Mesenchymal stem cell (in vitro differentiated cells and primary cell): ENCODE results near the gene KDM4C.

Source experiments
- DNase-seq: peaks from one replicate; pipeline ENCODE4 v3.0.0-alpha.2; 2013
- H2AFZ ChIP-seq: one replicate; pipeline ENCODE4 v1.6.1; 2013; ENCODE audit warnings: low read depth, mild to moderate bottlenecking, control low read depth, inconsistent platforms, low read length, moderate library complexity
- H2AK5ac ChIP-seq: 2 replicates; pipeline ENCODE4 v1.6.1; 2013; ENCODE audit warnings: low read length, moderate library complexity, mild to moderate bottlenecking, inconsistent platforms; ENCODE audit not compliant: severe bottlenecking
- H2BK120ac ChIP-seq: one replicate; pipeline ENCODE4 v1.6.1; 2013; ENCODE audit warnings: low read depth, mild to moderate bottlenecking, inconsistent platforms, low read length, moderate library complexity
- H2BK12ac ChIP-seq, 2 experiments: one replicate each; pipeline ENCODE4 v1.6.1; 2013; ENCODE audit warnings: inconsistent platforms in 2 of 2, low read length in 2 of 2, mild to moderate bottlenecking in 2 of 2, moderate library complexity in 2 of 2, control low read depth in 1 of 2
- H2BK15ac ChIP-seq: one replicate; pipeline ENCODE4 v1.6.1; 2013; ENCODE audit warnings: mild to moderate bottlenecking, low read depth, inconsistent platforms; ENCODE audit not compliant: poor library complexity, severe bottlenecking
- H2BK5ac ChIP-seq: 2 replicates; pipeline ENCODE4 v1.6.1; 2013; ENCODE audit warnings: low read depth, mild to moderate bottlenecking, low read length, control low read depth, inconsistent platforms; ENCODE audit not compliant: poor library complexity, severe bottlenecking
- H3K14ac ChIP-seq, 2 experiments: one replicate each; pipeline ENCODE4 v1.6.1; 2013; ENCODE audit warnings: inconsistent platforms in 2 of 2, low read length in 2 of 2, control low read depth in 1 of 2, mild to moderate bottlenecking in 1 of 2, moderate library complexity in 1 of 2
- H3K18ac ChIP-seq, 2 experiments: one replicate each; pipeline ENCODE4 v1.6.1; 2013; ENCODE audit warnings: inconsistent platforms in 2 of 2, low read length in 2 of 2, control low read depth in 1 of 2, low read depth in 1 of 2, mild to moderate bottlenecking in 1 of 2
- H3K23ac ChIP-seq, 2 experiments: one replicate each; pipeline ENCODE4 v1.6.1; 2013; ENCODE audit warnings: inconsistent platforms in 2 of 2, low read length in 2 of 2, mild to moderate bottlenecking in 2 of 2, moderate library complexity in 2 of 2, control low read depth in 1 of 2
- H3K27ac ChIP-seq: 2 replicates; pipeline ENCODE4 v1.5.1; 2013; ENCODE audit warnings: mild to moderate bottlenecking, moderate library complexity, low read length, control low read depth, inconsistent platforms; ENCODE audit not compliant: poor library complexity, severe bottlenecking
- H3K27me3 ChIP-seq, 2 experiments: 2 replicates each; pipeline versions ENCODE4 v1.6.1 to v1.7.0; 2013; ENCODE audit warnings: low read length in 2 of 2, mild to moderate bottlenecking in 2 of 2, moderate library complexity in 2 of 2, control low read depth in 1 of 2, inconsistent platforms in 1 of 2; ENCODE audit not compliant: control insufficient read depth in 1 of 2, insufficient read depth in 1 of 2
- H3K36me3 ChIP-seq, 2 experiments: 2 replicates each; pipeline versions ENCODE4 v1.6.1 to v1.7.0; 2013; ENCODE audit warnings: low read length in 2 of 2, control low read depth in 1 of 2, inconsistent platforms in 1 of 2, low read depth in 1 of 2, mild to moderate bottlenecking in 1 of 2; ENCODE audit not compliant: insufficient read depth in 2 of 2, control insufficient read depth in 1 of 2
- H3K4ac ChIP-seq, 2 experiments: one replicate each; pipeline ENCODE4 v1.6.1; 2013; ENCODE audit warnings: inconsistent platforms in 2 of 2, low read length in 2 of 2, mild to moderate bottlenecking in 2 of 2, moderate library complexity in 2 of 2, control low read depth in 1 of 2, low read depth in 1 of 2
- H3K4me1 ChIP-seq: 2 replicates; pipeline ENCODE4 v1.6.1; 2013; ENCODE audit warnings: low read depth, low read length, control low read depth; ENCODE audit not compliant: control insufficient read depth, insufficient read depth
- H3K4me2 ChIP-seq: 2 replicates; pipeline ENCODE4 v1.6.1; 2013; ENCODE audit warnings: low read length, mild to moderate bottlenecking, inconsistent platforms; ENCODE audit not compliant: poor library complexity, severe bottlenecking
- H3K4me3 ChIP-seq, 2 experiments: 2 replicates each; pipeline versions ENCODE4 v1.5.1 to v1.7.0; 2013; ENCODE audit warnings: low read length in 2 of 2, mild to moderate bottlenecking in 2 of 2, control low read depth in 1 of 2, low read depth in 1 of 2; ENCODE audit not compliant: insufficient read depth in 1 of 2
- H3K79me1 ChIP-seq: replicated peaks from 2 replicates; pipeline ENCODE4 v1.6.1; 2013; ENCODE audit warnings: mild to moderate bottlenecking, control low read depth, low read length, inconsistent platforms; ENCODE audit not compliant: poor library complexity, severe bottlenecking
- H3K9ac ChIP-seq: 2 replicates; pipeline ENCODE4 v1.7.0; 2013; ENCODE audit warnings: mild to moderate bottlenecking, low read length, moderate library complexity
- H3K9me3 ChIP-seq: 2 replicates; pipeline ENCODE4 v1.7.0; 2013; ENCODE audit warnings: mild to moderate bottlenecking, low read length; ENCODE audit not compliant: control insufficient read depth
- H4K8ac ChIP-seq: one replicate; pipeline ENCODE4 v1.6.1; 2013; ENCODE audit warnings: inconsistent platforms, mild to moderate bottlenecking, low read length, moderate library complexity
- H4K91ac ChIP-seq: one replicate; pipeline ENCODE4 v1.6.1; 2013; ENCODE audit warnings: mild to moderate bottlenecking, low read length, inconsistent platforms
- WGBS: methylation state at CpG from one replicate; pipeline ENCODE4 v1.1.7; 2013; ENCODE audit warnings: mixed read lengths; 5-methylcytosine and 5-hydroxymethylcytosine counted together

Gene KDM4C

GRCh38 chr9:7144265-7145046, 386.7 kb downstream of the KDM4C start:
- Histone ChIP-seq H3K9ac (no peak overlapping the region), H2AK5ac (no peak overlapping the region), H2AFZ (no peak overlapping the region), H4K8ac (no peak overlapping the region), H2BK120ac (no peak overlapping the region), H3K14ac (no peak overlapping the region), H2BK15ac (no peak overlapping the region), H3K79me1 (no peaks in the 10 kb centered on the region), H3K27me3 (no peaks in the 10 kb centered on the region), H3K27ac (no peak overlapping the region), H3K4me3 (no peak overlapping the region), H2BK12ac (peak overlapping the region; percentile 25 to 61), H3K36me3 (peaks cover 7 to 20% of the 10 kb centered on the region in 2 experiments), H3K4me1 (peaks cover 5% of the 10 kb centered on the region), H3K23ac (no peak overlapping the region), H3K9me3 (no peaks in the 10 kb centered on the region), H2BK5ac (no peak overlapping the region), H3K4ac (no peak overlapping the region), H4K91ac (peak overlapping the region; percentile 58), H3K4me2 (no peak overlapping the region), H3K18ac (peak overlapping the region in 1 of 2 experiments; percentile 72)
- no peak for DNase-seq
- WGBS: 92% methylated on average over 9 of the region's 10 CpGs

- Histone ChIP-seq H3K27me3 (no peaks in the 10 kb centered on the region), H3K23ac (peak overlapping the region in 1 of 2 experiments; percentile 6), H2AK5ac (no peak overlapping the region), H3K4me1 (peaks cover 7% of the 10 kb centered on the region), H3K4ac (peak overlapping the region in 1 of 2 experiments; percentile 55), H3K9me3 (no peaks in the 10 kb centered on the region), H2BK12ac (peak overlapping the region in 1 of 2 experiments; percentile 45), H3K4me2 (no peak overlapping the region), H2BK5ac (no peak overlapping the region), H4K8ac (peak overlapping the region; percentile 14), H3K18ac (peak overlapping the region; percentile 4 to 35), H2BK15ac (peak overlapping the region; percentile 58), H3K36me3 (peaks cover 7 to 20% of the 10 kb centered on the region in 2 experiments), H3K27ac (no peak overlapping the region), H4K91ac (peak overlapping the region; percentile 54), H3K9ac (no peak overlapping the region), H2BK120ac (no peak overlapping the region), H3K14ac (peak overlapping the region in 1 of 2 experiments; percentile 26), H2AFZ (no peak overlapping the region), H3K79me1 (no peaks in the 10 kb centered on the region), H3K4me3 (no peak overlapping the region)
- peak; percentile 64 for DNase-seq
- WGBS: 87% methylated on average over 7 of the region's 8 CpGs
Measured at GRCh38 chr9:7145361-7146069, 387.7 kb downstream of the KDM4C start.

- H3K4ac ChIP-seq: no peak overlapping the region
- H3K18ac ChIP-seq: no peak overlapping the region
- peaks cover 7 to 20% of the 10 kb centered on the region in 2 experiments for H3K36me3 ChIP-seq
- H3K4me1 ChIP-seq: peaks cover 8% of the 10 kb centered on the region
- H2BK5ac ChIP-seq: no peak overlapping the region
- H3K27me3 ChIP-seq: no peaks in the 10 kb centered on the region
- H2AFZ ChIP-seq: no peak overlapping the region
- no peak overlapping the region for H3K9ac ChIP-seq
- no peak overlapping the region for H2AK5ac ChIP-seq
- no peak overlapping the region for H4K91ac ChIP-seq
- no peak overlapping the region for H3K27ac ChIP-seq
- H3K23ac ChIP-seq: no peak overlapping the region
- H2BK12ac ChIP-seq: peak overlapping the region in 1 of 2 experiments; percentile 93
- 36% methylated on average over 5 of the region's 5 CpGs for WGBS
- H3K79me1 ChIP-seq: no peaks in the 10 kb centered on the region
- no peak overlapping the region for H3K4me2 ChIP-seq
- H3K14ac ChIP-seq: no peak overlapping the region
- DNase-seq: peak; percentile 26
- H3K4me3 ChIP-seq: no peak overlapping the region
- H3K9me3 ChIP-seq: no peaks in the 10 kb centered on the region
- H2BK120ac ChIP-seq: no peak overlapping the region
- no peak overlapping the region for H4K8ac ChIP-seq
- no peak overlapping the region for H2BK15ac ChIP-seq
Measured at GRCh38 chr9:7146582-7146981, 388.8 kb downstream of the KDM4C start.
